Activated naive CD8-positive, alpha-beta T cell treated with anti-CD3 and anti-CD28 coated beads, Interleukin-2, amount 50 U/mL, for 24 hours (primary cell): ENCODE results near the gene CD27.
"Not testable (repeated sequence)": the region's sequence is repeated elsewhere in the genome, so short reads cannot be mapped to it uniquely, and the experiment has no call there.

ENCODE experiments used
- ATAC-seq: fragments of 150-1000 bp; cut with Tn5 transposase; one replicate; pipeline ENCODE4 v1.10.0; 2021
- DNase-seq: peaks from one replicate; pipeline ENCODE4 v3.0.0; 2021
- H3K27ac Mint-ChIP-seq: one replicate; pipeline ENCODE4 v1.8.0; 2021; ENCODE audit warnings: mild to moderate bottlenecking, mixed read lengths
- H3K27me3 Mint-ChIP-seq: one replicate; pipeline ENCODE4 v1.8.0; 2021; ENCODE audit warnings: mixed read lengths
- H3K36me3 Mint-ChIP-seq: one replicate; pipeline ENCODE4 v1.8.0; 2021; ENCODE audit warnings: low read depth, mixed read lengths
- H3K4me1 Mint-ChIP-seq: one replicate; pipeline ENCODE4 v1.8.0; 2021; ENCODE audit warnings: mixed read lengths
- H3K4me3 Mint-ChIP-seq: one replicate; pipeline ENCODE4 v1.8.0; 2021; ENCODE audit warnings: mild to moderate bottlenecking, moderate library complexity, mixed read lengths
- H3K9me3 Mint-ChIP-seq: one replicate; pipeline ENCODE4 v1.8.0; 2021; ENCODE audit warnings: mixed read lengths

CD27 gene

GRCh38 chr12:6476489-6476888 lies 31.7 kb downstream of the CD27 start:
- ATAC-seq (no peak), DNase-seq (no peak)
- no peaks in the 10 kb centered on the region for H3K36me3 Mint-ChIP-seq
- H3K9me3 Mint-ChIP-seq, result no peaks in the 10 kb centered on the region
- no peaks in the 10 kb centered on the region for H3K27me3 Mint-ChIP-seq
- no peak overlapping the region for H3K4me3 Mint-ChIP-seq
- no peak overlapping the region for H3K27ac Mint-ChIP-seq
- H3K4me1 Mint-ChIP-seq, result peaks cover 7% of the 10 kb centered on the region

DNA sequence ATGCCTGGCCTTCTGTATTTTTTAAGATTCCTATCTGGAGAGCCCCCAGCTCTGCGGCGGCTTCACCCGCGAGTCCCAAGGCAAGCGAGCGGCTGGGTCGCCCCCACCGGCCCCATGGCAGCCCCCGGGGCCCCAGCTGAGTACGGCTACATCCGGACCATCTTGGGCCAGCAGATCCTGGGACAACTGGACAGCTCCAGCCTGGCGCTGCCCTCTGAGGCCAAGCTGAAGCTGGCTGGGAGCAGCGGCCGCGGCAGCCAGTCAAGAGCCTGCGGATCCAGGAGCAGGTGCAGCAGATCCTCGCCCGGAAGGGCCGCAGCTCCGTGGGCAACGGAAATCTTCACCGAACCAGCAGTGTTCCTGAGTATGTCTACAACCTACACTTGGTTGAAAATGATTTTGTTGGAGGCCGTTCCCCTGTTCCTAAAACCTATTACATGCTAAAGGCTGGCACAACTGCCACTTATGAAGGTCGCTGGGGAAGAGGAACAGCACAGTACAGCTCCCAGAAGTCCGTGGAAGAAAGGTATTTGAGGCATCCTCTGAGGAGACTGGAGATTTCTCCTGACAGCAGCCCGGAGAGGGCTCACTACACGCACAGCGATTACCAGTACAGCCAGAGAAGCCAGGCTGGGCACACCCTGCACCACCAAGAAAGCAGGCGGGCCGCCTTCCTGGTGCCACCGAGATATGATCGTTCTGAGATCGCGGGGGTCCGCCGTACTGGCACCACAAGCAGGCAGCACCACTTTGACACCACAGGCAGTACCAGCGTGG lies 33.0 kb downstream of the CD27 start:
- DNase-seq, H3K36me3 Mint-ChIP-seq, H3K9me3 Mint-ChIP-seq, H3K4me3 Mint-ChIP-seq, H3K27me3 Mint-ChIP-seq, H3K27ac Mint-ChIP-seq, H3K4me1 Mint-ChIP-seq, ATAC-seq: not testable (repeated sequence)

GRCh38 chr12:6478416-6478815 lies 33.7 kb downstream of the CD27 start:
- Mint-ChIP-seq H3K27ac (no peak overlapping the region), H3K4me3 (no peak overlapping the region), H3K4me1 (no peaks in the 10 kb centered on the region), H3K9me3 (no peaks in the 10 kb centered on the region), H3K36me3 (no peaks in the 10 kb centered on the region), H3K27me3 (no peaks in the 10 kb centered on the region)
- ATAC-seq (no peak), DNase-seq (no peak)

DNA sequence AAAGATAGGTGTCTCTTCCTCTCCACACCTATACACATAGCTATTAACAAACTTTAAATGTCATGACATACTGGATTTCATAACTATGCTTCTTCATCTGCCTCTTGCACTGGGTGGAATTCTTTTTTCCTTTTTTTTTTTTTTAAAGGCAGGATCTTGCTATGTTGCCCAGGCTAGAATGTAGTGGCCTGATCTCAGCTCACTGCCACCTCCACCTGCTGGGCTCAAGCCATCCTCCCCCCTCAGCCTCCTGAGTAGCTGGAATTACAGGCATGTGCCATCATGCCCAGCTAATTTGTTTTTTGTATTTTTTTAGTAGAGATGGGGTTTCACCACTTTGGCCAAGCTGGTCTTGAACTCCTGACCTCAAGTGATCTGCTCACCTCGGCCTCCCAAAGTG lies 43.5 kb downstream of the CD27 start:
- Mint-ChIP-seq H3K27me3 (no peaks in the 10 kb centered on the region), H3K27ac (no peak overlapping the region), H3K9me3 (no peaks in the 10 kb centered on the region), H3K36me3 (peaks cover 19% of the 10 kb centered on the region), H3K4me3 (no peak overlapping the region), H3K4me1 (peaks cover 10% of the 10 kb centered on the region)
- DNase-seq (no peak), ATAC-seq (no peak)

DNA sequence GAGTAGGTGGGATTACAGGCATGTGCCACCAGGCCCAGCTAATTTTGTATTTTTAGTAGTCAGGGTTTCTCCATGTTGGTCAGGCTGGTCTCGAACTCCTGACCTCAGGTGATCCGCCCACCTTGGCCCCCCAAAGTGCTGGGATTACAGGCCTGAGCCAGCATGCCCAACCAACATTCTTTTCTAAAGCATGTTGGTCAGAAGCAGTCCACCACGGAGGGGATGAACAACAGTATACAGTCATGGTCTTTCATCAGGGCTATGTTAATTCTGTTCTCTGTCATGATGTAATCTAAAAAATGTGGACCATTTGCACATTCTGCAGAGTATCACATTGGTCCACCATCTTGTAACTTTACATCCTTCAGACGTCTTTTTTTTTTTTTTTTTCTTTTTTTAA lies 44.7 kb downstream of the CD27 start:
- no peak for ATAC-seq
- Mint-ChIP-seq H3K4me3 (no peak overlapping the region), H3K27ac (no peak overlapping the region), H3K4me1 (peaks cover 10% of the 10 kb centered on the region), H3K27me3 (no peaks in the 10 kb centered on the region), H3K36me3 (peaks cover 19% of the 10 kb centered on the region), H3K9me3 (no peaks in the 10 kb centered on the region)
- no peak for DNase-seq

GRCh38 chr12:6490673-6491072 lies 45.9 kb downstream of the CD27 start:
- not testable (repeated sequence) for H3K4me3 Mint-ChIP-seq, DNase-seq, H3K9me3 Mint-ChIP-seq, ATAC-seq, H3K27ac Mint-ChIP-seq, H3K27me3 Mint-ChIP-seq
- H3K4me1 Mint-ChIP-seq, result peaks cover 22% of the 10 kb centered on the region
- peaks cover 29% of the 10 kb centered on the region for H3K36me3 Mint-ChIP-seq

GRCh38 chr12:6492838-6493496 lies 48.2 kb downstream of the CD27 start, which contains the start of gene MRPL51:
Gene MRPL51, minus strand, starts transcription at chr12:6493262. Its CDS starts 126 bp downstream, at chr12:6493136.
- DNase-seq, result peak; percentile 100
- peaks cover 36% of the 10 kb centered on the region for H3K36me3 Mint-ChIP-seq
- H3K4me3 Mint-ChIP-seq, result peak within 1 kb of the TSS; percentile 99
- H3K4me1 Mint-ChIP-seq, result peaks cover 38% of the 10 kb centered on the region
- H3K9me3 Mint-ChIP-seq, result no peaks in the 10 kb centered on the region
- no peaks in the 10 kb centered on the region for H3K27me3 Mint-ChIP-seq
- H3K27ac Mint-ChIP-seq, result peak within 1 kb of the TSS; percentile 99
- peak; percentile 81 for ATAC-seq

DNA sequence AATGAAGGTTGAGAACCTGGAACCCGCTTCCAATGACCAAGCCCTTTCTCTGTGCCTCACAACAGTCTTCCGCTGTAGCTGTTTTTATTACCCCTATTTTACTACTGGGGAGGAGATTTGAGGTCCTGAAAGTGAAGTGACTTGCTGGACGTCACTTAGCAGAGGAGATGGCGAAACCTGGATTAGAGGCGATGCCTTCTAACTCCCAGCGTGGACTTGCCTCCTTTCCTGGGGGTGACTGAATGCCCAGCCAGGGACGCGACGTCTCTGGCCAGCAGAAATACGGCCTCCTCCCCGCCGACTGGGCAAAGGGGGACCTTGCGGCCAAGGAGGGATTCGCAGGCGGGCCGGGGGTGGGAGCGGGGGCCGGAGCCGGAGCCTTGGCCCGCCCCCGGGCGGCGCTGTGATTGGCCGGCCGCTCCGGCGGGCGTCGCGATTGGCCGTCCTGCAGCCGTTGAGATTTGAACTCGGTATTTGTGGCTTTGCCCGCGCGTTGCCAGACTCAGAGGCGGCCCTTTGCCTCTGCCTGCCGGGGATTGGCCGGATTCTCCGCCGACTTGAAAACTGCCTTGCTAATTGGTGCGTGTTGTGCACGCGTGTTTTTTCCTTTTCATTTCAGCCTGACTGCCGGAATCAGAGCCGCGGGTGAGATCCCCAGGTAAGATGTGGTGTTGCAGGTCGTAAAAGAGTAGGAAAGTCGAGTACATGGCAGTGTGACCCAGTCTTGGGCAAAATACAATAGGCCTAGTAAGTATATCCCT lies 48.9 kb downstream of the CD27 start, which contains the start of gene NCAPD2:
Gene NCAPD2, plus strand, starts transcription at position 606 of the 761 bp plus-strand sequence. CDS start 997 bp downstream, outside the sequence.
- H3K36me3 Mint-ChIP-seq, result peaks cover 42% of the 10 kb centered on the region
- peaks cover 41% of the 10 kb centered on the region for H3K4me1 Mint-ChIP-seq

GRCh38 chr12:6494258-6494743 lies 49.5 kb downstream of the CD27 start:
- Mint-ChIP-seq H3K9me3 (no peaks in the 10 kb centered on the region), H3K4me1 (peaks cover 41% of the 10 kb centered on the region), H3K36me3 (peaks cover 45% of the 10 kb centered on the region), H3K27ac (peak overlapping the region; percentile 99), H3K27me3 (no peaks in the 10 kb centered on the region), H3K4me3 (peak overlapping the region; percentile 99)
- ATAC-seq, result peak; percentile 3
- DNase-seq, result peak; percentile 16

More for the DNA sequence above, 48.9 kb downstream of the CD27 start, which contains the start of gene NCAPD2:
- no peaks in the 10 kb centered on the region for H3K27me3 Mint-ChIP-seq
- peak within 1 kb of the TSS; percentile 99 for H3K4me3 Mint-ChIP-seq
- ATAC-seq (peak; percentile 91), DNase-seq (peak; percentile 94)
- no peaks in the 10 kb centered on the region for H3K9me3 Mint-ChIP-seq
- H3K27ac Mint-ChIP-seq, result peak within 1 kb of the TSS; percentile 99

GRCh38 chr12:6494968-6495367 lies 50.2 kb downstream of the CD27 start:
- DNase-seq (no peak), ATAC-seq (no peak)
- peak overlapping the region; percentile 99 for H3K4me3 Mint-ChIP-seq
- H3K9me3 Mint-ChIP-seq, result no peaks in the 10 kb centered on the region
- peak overlapping the region; percentile 99 for H3K27ac Mint-ChIP-seq
- H3K27me3 Mint-ChIP-seq, result no peaks in the 10 kb centered on the region
- H3K4me1 Mint-ChIP-seq, result peaks cover 41% of the 10 kb centered on the region
- peaks cover 47% of the 10 kb centered on the region for H3K36me3 Mint-ChIP-seq

GRCh38 chr12:6497291-6497690 lies 52.5 kb downstream of the CD27 start:
- peak overlapping the region; percentile 20 for H3K4me3 Mint-ChIP-seq
- H3K27me3 Mint-ChIP-seq, DNase-seq, H3K9me3 Mint-ChIP-seq, ATAC-seq: not testable (repeated sequence)
- H3K4me1 Mint-ChIP-seq, result peaks cover 33% of the 10 kb centered on the region
- peak overlapping the region; percentile 43 for H3K27ac Mint-ChIP-seq
- H3K36me3 Mint-ChIP-seq, result peaks cover 33% of the 10 kb centered on the region

GRCh38 chr12:6500466-6500865 lies 55.7 kb downstream of the CD27 start:
- Mint-ChIP-seq H3K27ac (no peak overlapping the region), H3K4me3 (no peak overlapping the region), H3K9me3 (no peaks in the 10 kb centered on the region), H3K4me1 (peaks cover 21% of the 10 kb centered on the region), H3K27me3 (no peaks in the 10 kb centered on the region), H3K36me3 (peaks cover 26% of the 10 kb centered on the region)
- ATAC-seq (no peak), DNase-seq (no peak)
